GM23338 (cell line): Measurements from ENCODE around the gene IGFLR1. TPM values are rescaled to one million over a fixed set of nuclear protein-coding genes. Genes with fewer than 3 reads are reported as not detected.
A peak's percentile ranks its signal among the peaks of the same experiment; 100 is the strongest.

Experiments
- ATAC-seq: fragments of 200-7000 bp; cut with Tn5 transposase; 3 replicates; pipeline ENCODE4 v1.9.1; 2020
- DNase-seq: peaks from one replicate; pipeline ENCODE4 v3.0.0-alpha.2; 2015; ENCODE audit warnings: low spot score
- H2AFZ ChIP-seq: fragments of 200-600 bp; sonication (generic); 2 replicates; pipeline ENCODE4 v1.8.0; 2016; ENCODE audit warnings: antibody characterized with exemption, mild to moderate bottlenecking, moderate library complexity
- H3F3A ChIP-seq: fragments of 200-600 bp; sonication (generic); replicated peaks from 2 replicates; pipeline ENCODE4 v1.8.0; 2017; ENCODE audit warnings: antibody characterized with exemption, mixed run types, low read depth
- H3K27ac ChIP-seq: fragments of 200-600 bp; sonication (generic); 2 replicates; pipeline ENCODE4 v1.6.1; 2016; ENCODE audit warnings: low read depth
- H3K27me3 ChIP-seq: fragments of 200-600 bp; sonication (generic); 2 replicates; pipeline ENCODE4 v1.8.0; 2016; ENCODE audit warnings: mild to moderate bottlenecking, mixed run types, moderate library complexity; ENCODE audit not compliant: insufficient read depth
- H3K36me3 ChIP-seq: fragments of 200-600 bp; sonication (generic); 2 replicates; pipeline ENCODE4 v1.8.0; 2016; ENCODE audit warnings: mild to moderate bottlenecking; ENCODE audit not compliant: insufficient read depth
- H3K4me1 ChIP-seq: fragments of 200-600 bp; sonication (generic); 2 replicates; pipeline ENCODE4 v1.8.0; 2016; ENCODE audit warnings: mild to moderate bottlenecking, moderate library complexity; ENCODE audit not compliant: insufficient read depth
- H3K4me2 ChIP-seq: fragments of 200-600 bp; sonication (generic); 2 replicates; pipeline ENCODE4 v1.7.1; 2017; ENCODE audit warnings: mixed run types
- H3K4me3 ChIP-seq: fragments of 200-600 bp; sonication (generic); 2 replicates; pipeline ENCODE4 v1.6.1; 2016; ENCODE audit warnings: mixed run types
- H3K79me2 ChIP-seq: fragments of 200-600 bp; sonication (generic); replicated peaks from 2 replicates; pipeline ENCODE4 v1.8.0; 2017; ENCODE audit warnings: mild to moderate bottlenecking; ENCODE audit not compliant: insufficient read depth
- H3K9me2 ChIP-seq: fragments of 200-600 bp; sonication (generic); 2 replicates; pipeline ENCODE4 v1.8.0; 2017; ENCODE audit not compliant: insufficient read depth
- H4K20me1 ChIP-seq: fragments of 200-600 bp; sonication (generic); replicated peaks from 2 replicates; pipeline ENCODE4 v1.8.0; 2017; ENCODE audit warnings: mild to moderate bottlenecking; ENCODE audit not compliant: insufficient read depth
- H3K27ac Mint-ChIP-seq: 2 replicates; pipeline ENCODE4 v1.8.0; 2020; ENCODE audit warnings: inconsistent platforms, mild to moderate bottlenecking, moderate library complexity, mixed read lengths
- H3K27me3 Mint-ChIP-seq: 3 replicates; pipeline ENCODE4 v1.8.0; 2022; ENCODE audit warnings: low read depth, mild to moderate bottlenecking, moderate library complexity, mixed read lengths, inconsistent platforms; ENCODE audit not compliant: insufficient read depth, poor library complexity
- H3K36me3 Mint-ChIP-seq: 3 replicates; pipeline ENCODE4 v1.8.0; 2021; ENCODE audit warnings: low read depth, mild to moderate bottlenecking, inconsistent platforms, moderate library complexity, mixed read lengths
- H3K4me1 Mint-ChIP-seq: 3 replicates; pipeline ENCODE4 v1.8.0; 2020; ENCODE audit warnings: mild to moderate bottlenecking, inconsistent platforms, mixed read lengths
- H3K4me3 Mint-ChIP-seq: 3 replicates; pipeline ENCODE4 v1.8.0; 2021; ENCODE audit warnings: moderate library complexity, mild to moderate bottlenecking, inconsistent platforms, mixed read lengths
- H3K9me3 Mint-ChIP-seq: 3 replicates; pipeline ENCODE4 v1.8.0; 2020; ENCODE audit warnings: moderate library complexity, mild to moderate bottlenecking, inconsistent platforms, mixed read lengths
- CREB1 ChIP-seq: fragments of 250-450 bp; sonication (Bioruptor Pico); IDR thresholded peaks from 2 replicates; pipeline ENCODE4 v1.5.0; 2020; ENCODE audit warnings: low read depth, mild to moderate bottlenecking, moderate library complexity
- ETS1 ChIP-seq: IDR thresholded peaks from 2 replicates; pipeline ENCODE4 v1.6.1; 2016; ENCODE audit warnings: antibody characterized with exemption
- EZH2 ChIP-seq: fragments of 200-600 bp; sonication (generic); IDR thresholded peaks from one replicate; pipeline ENCODE4 v1.8.0; 2017; ENCODE audit warnings: antibody characterized with exemption, mild to moderate bottlenecking, low read depth; ENCODE audit not compliant: unreplicated experiment
- EZH2phosphoT487 ChIP-seq: fragments of 200-600 bp; sonication (generic); IDR thresholded peaks from one replicate; pipeline ENCODE4 v1.8.1; 2018; ENCODE audit warnings: antibody characterized with exemption; ENCODE audit not compliant: unreplicated experiment
- JUNB ChIP-seq: IDR thresholded peaks from one replicate; pipeline ENCODE4 v1.6.1; 2016; ENCODE audit warnings: antibody characterized with exemption; ENCODE audit not compliant: unreplicated experiment
- NANOG ChIP-seq: IDR thresholded peaks from 2 replicates; pipeline ENCODE4 v1.6.1; 2016; ENCODE audit warnings: antibody characterized with exemption, borderline replicate concordance
- POLR2AphosphoS5 ChIP-seq: IDR thresholded peaks from 2 replicates; pipeline ENCODE4 v1.6.1; 2016; ENCODE audit warnings: antibody characterized with exemption, low read depth
- STAT1 ChIP-seq: IDR thresholded peaks from one replicate; pipeline ENCODE4 v1.6.1; 2016; ENCODE audit warnings: antibody characterized with exemption; ENCODE audit not compliant: unreplicated experiment
- ZNF114 ChIP-seq: fragments of 250-450 bp; sonication (Bioruptor Pico); IDR thresholded peaks from 2 replicates; pipeline ENCODE4 v1.5.0; 2020; ENCODE audit warnings: mild to moderate bottlenecking, moderate library complexity
- ZNF331 ChIP-seq: fragments of 250-450 bp; sonication (Bioruptor Pico); IDR thresholded peaks from 2 replicates; pipeline ENCODE4 v1.5.0; 2020; ENCODE audit warnings: low read depth, mild to moderate bottlenecking, moderate library complexity
- polyA plus RNA-seq: library from polyadenylated mRNA; unstranded; fragments of >200 nt; fragmentation: Nextera tagmentation; extraction: Ambion mirVana; gene quantifications from 2 replicates; pipeline ENCODE4 v1.2.1, GENCODE V29; 2016
- total RNA-seq: library from RNA; depleted of rRNA; stranded (reverse); fragments of >200 nt; shearing (Covaris generic); gene quantifications from 2 replicates; pipeline ENCODE4 v1.2.3, GENCODE V29; 2014
- TF ChIP-seq, protein P1 (sequence below): IDR thresholded peaks from one replicate; pipeline ENCODE4 v1.6.1; 2018; ENCODE audit warnings: antibody characterized with exemption; ENCODE audit not compliant: unreplicated experiment
- TF ChIP-seq, protein P2 (sequence below), 2 experiments: fragments of 200-600 bp in 1 of 2; sonication (generic) in 1 of 2; conservative IDR thresholded peaks; 2 replicates each; pipeline versions ENCODE4 v1.5.1 to v1.6.1; 2016 to 2017; ENCODE audit warnings: antibody characterized with exemption in 2 of 2, low read depth in 2 of 2, mild to moderate bottlenecking in 2 of 2, moderate library complexity in 1 of 2

Gene IGFLR1
- total and polyA plus RNA-seq, 2 experiments from 2014 or later, result 14.4 to 17.8 TPM

- no peak for TF ChIP-seq CREB1
- no peak for TF ChIP-seq JUNB
- TF ChIP-seq, protein P1, sequence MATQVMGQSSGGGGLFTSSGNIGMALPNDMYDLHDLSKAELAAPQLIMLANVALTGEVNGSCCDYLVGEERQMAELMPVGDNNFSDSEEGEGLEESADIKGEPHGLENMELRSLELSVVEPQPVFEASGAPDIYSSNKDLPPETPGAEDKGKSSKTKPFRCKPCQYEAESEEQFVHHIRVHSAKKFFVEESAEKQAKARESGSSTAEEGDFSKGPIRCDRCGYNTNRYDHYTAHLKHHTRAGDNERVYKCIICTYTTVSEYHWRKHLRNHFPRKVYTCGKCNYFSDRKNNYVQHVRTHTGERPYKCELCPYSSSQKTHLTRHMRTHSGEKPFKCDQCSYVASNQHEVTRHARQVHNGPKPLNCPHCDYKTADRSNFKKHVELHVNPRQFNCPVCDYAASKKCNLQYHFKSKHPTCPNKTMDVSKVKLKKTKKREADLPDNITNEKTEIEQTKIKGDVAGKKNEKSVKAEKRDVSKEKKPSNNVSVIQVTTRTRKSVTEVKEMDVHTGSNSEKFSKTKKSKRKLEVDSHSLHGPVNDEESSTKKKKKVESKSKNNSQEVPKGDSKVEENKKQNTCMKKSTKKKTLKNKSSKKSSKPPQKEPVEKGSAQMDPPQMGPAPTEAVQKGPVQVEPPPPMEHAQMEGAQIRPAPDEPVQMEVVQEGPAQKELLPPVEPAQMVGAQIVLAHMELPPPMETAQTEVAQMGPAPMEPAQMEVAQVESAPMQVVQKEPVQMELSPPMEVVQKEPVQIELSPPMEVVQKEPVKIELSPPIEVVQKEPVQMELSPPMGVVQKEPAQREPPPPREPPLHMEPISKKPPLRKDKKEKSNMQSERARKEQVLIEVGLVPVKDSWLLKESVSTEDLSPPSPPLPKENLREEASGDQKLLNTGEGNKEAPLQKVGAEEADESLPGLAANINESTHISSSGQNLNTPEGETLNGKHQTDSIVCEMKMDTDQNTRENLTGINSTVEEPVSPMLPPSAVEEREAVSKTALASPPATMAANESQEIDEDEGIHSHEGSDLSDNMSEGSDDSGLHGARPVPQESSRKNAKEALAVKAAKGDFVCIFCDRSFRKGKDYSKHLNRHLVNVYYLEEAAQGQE, result no peak
- TF ChIP-seq ZNF114 (CRISPR knock-in tag), result no peak
- TF ChIP-seq STAT1, result no peak
- no peak for TF ChIP-seq POLR2AphosphoS5
- TF ChIP-seq EZH2, result no peak
- TF ChIP-seq ZNF331 (CRISPR knock-in tag), result no peak
- TF ChIP-seq, protein P2, sequence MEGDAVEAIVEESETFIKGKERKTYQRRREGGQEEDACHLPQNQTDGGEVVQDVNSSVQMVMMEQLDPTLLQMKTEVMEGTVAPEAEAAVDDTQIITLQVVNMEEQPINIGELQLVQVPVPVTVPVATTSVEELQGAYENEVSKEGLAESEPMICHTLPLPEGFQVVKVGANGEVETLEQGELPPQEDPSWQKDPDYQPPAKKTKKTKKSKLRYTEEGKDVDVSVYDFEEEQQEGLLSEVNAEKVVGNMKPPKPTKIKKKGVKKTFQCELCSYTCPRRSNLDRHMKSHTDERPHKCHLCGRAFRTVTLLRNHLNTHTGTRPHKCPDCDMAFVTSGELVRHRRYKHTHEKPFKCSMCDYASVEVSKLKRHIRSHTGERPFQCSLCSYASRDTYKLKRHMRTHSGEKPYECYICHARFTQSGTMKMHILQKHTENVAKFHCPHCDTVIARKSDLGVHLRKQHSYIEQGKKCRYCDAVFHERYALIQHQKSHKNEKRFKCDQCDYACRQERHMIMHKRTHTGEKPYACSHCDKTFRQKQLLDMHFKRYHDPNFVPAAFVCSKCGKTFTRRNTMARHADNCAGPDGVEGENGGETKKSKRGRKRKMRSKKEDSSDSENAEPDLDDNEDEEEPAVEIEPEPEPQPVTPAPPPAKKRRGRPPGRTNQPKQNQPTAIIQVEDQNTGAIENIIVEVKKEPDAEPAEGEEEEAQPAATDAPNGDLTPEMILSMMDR (conservative IDR thresholded peaks at IDR 0.05; ENCODE audit: low read depth in 2 of 2), result no peak
- TF ChIP-seq ETS1, result no peak
Observed at GRCh38 chr19:35787227-35787799, 45.1 kb upstream of the IGFLR1 start (continued).

- H3K36me3 Mint-ChIP-seq, result peaks cover 6% of the 10 kb centered on the region; the same call in 1 of the 3 replicates
- no peak overlapping the region for H3K27ac ChIP-seq
- H3K27me3 Mint-ChIP-seq, result peaks cover 25% of the 10 kb centered on the region
- no peak overlapping the region for H3K4me3 ChIP-seq
- H3K4me3 Mint-ChIP-seq, result peak overlapping the region; percentile 59; the same call in 2 of the 3 replicates
- H3K27me3 ChIP-seq, result no peaks in the 10 kb centered on the region
- ATAC-seq (no peak), DNase-seq (no peak)
- H2AFZ ChIP-seq, result no peak overlapping the region
- no peak overlapping the region for H3K27ac Mint-ChIP-seq
- no peaks in the 10 kb centered on the region for H3K9me3 Mint-ChIP-seq
- H3K9me2 ChIP-seq, result no peaks in the 10 kb centered on the region
- no peaks in the 10 kb centered on the region for H3K36me3 ChIP-seq
- H3K4me1 ChIP-seq, result peaks cover 9% of the 10 kb centered on the region
- 0 out of 2 replicates have a peak, but pooled peaks cover 4% of the 10 kb centered on the region for H3F3A ChIP-seq
- TF ChIP-seq JUNB (no peak), ZNF114 (CRISPR knock-in tag) (no peak), EZH2phosphoT487 (no peak), EZH2 (no peak), STAT1 (no peak), ZNF331 (CRISPR knock-in tag) (no peak), CREB1 (no peak), NANOG (no peak)
- TF ChIP-seq, protein P2 (conservative IDR thresholded peaks at IDR 0.05; ENCODE audit: low read depth in 2 of 2), result no peak
- TF ChIP-seq, protein P1, result no peak
- H4K20me1 ChIP-seq, result no peaks in the 10 kb centered on the region
- no peak overlapping the region for H3K4me2 ChIP-seq
- peaks cover 29% of the 10 kb centered on the region for H3K4me1 Mint-ChIP-seq
- no peaks in the 10 kb centered on the region for H3K79me2 ChIP-seq
Observed at GRCh38 chr19:35786299-35787160, 44.3 kb upstream of the IGFLR1 start.
